Right lung (tissue), 5 donors: ENCODE data around the gene HIC1. TPM values are rescaled to one million over a fixed set of nuclear protein-coding genes. Genes with fewer than 3 reads are reported as not detected.

Experiments used
- DNase-seq, 2 donors: peaks; one replicate each; pipeline ENCODE4 v3.0.0-alpha.2; 2013
- polyA plus RNA-seq, 5 donors: library from polyadenylated mRNA; unstranded; fragments of 120-200 nt; gene quantifications; one replicate each; pipeline versions ENCODE4 v1.2.1 to v1.2.3, GENCODE V29; 2013; ENCODE audit warnings: inconsistent platforms in 1 of 5, low replicate concordance in 1 of 5; ENCODE audit not compliant: insufficient read length in 5 of 5, insufficient read depth in 1 of 5

HIC1 gene
- polyA plus RNA-seq, 5 donors, result 15.1 to 51.9 (median 24.4) TPM

- no peak for DNase-seq
These were observed 40.1 kb downstream of the HIC1 start for GRCh38 chr17:2094891-2095535.

DNA sequence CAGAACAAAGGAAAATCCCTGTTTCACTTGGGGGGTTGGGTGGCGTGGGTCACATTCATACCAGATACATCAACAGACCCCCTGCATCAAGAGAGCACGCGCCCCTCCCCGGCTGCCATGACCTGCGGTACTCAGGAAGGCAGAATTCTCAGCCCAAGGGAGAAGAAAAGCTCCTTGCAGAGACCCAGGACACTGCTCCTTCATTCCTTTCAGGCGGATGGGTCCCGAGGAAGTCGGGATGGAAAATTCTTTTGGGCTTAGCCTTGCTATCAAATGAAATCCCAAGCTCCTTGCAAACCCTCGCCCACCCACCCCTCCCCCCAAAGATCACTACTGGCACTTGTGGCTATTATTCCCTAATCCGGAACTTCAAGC, 40.6 kb downstream of the HIC1 start:
- no peak for DNase-seq

- DNase-seq, result no peak
These were observed 46.8 kb downstream of the HIC1 start for GRCh38 chr17:2101448-2102257.

GRCh38 chr17:2102931-2103809, 48.3 kb downstream of the HIC1 start:
- no peak for DNase-seq

- DNase-seq, result no peak
These were observed 50.8 kb downstream of the HIC1 start for GRCh38 chr17:2105663-2106062.

DNA sequence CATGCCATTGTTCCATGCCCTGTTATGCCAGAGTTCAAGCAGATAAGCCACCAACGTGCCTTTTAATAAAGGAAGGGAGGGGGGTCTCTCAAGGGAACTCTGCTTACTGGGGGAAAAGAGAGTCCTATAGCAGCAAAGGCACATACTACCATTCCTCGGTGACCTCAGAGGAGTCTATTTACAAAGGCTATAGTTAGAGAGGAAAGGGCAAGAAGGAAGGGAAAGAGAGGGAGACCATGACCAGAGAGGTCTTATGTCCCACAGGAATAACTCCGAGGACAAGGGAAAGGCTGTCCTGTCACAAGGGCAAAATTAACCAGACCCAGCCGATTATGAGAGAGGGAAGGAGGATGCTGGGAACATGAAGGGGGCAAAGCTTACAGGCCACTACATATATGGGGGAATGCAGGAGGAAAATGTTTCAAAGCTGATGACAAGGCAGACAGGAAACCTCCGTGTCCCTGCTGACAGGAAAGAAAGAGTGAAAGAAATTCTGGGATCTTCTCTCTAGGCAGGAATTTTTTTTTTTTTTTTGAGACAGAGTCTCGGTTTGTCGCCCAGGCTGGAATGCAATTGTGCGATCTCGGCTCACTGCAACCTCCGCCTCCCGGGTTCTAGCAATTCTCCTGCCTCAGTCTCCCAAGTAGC, 51.5 kb downstream of the HIC1 start:
- no peak for DNase-seq

DNA sequence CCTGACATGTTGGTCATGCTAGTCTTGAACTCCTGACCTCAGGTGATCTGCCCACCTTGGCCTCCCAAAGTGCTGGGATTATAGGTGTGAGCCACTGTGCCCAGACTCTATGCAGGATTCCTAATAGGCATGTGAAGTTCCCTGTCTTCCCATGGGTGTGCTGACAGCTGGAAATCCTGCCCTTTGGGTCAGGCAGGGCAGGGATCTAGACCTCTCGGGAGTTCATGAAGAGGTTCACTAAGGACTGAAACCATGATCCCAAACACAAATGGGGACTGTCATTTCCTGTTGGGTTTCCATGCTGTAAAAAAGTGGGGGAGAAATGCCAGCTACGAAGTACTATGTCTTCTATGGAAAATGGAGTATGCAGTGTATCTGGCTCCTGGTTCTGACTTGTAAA, 52.1 kb downstream of the HIC1 start:
- no peak for DNase-seq

DNA sequence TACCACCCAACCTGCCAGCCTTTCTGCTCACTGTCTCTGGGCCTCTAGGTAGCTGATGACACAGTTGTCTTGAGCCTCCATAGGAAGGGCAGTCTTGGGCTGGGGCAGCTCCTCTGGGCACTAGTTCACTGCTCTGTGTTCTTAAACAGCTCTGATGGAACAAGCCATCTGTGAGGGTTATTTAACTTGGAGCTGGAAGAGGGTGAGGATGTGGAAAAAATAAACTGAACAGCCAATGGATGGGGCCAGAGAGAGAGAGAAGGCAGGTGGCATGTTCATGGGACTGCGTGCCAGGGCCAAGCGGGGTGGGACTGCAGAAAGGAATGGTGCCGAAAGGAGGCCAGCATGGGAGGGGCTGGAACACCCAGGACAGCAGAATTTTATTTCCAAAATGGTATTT, 52.6 kb downstream of the HIC1 start:
- DNase-seq, result no peak

DNA sequence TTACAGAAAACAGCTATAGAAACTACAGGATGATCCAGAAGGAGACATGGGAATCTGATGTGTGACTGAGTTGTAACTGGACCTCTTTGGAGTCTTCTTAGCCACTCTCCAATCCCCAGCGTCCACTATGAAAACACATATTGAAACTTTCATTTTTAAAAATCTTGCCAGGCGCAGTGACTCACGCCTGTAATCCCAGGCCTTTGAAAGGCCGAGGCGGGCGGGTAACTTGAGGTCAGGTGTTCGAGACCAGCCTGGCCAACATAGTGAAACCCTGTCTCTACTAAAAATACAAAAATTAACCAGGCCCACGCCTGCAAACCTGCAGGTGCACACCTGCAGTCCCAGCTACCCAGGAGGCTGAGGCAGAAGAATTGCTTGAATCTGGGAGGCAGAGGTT, 53.3 kb downstream of the HIC1 start:
- DNase-seq, result no peak

GRCh38 chr17:2110436-2110835, 55.5 kb downstream of the HIC1 start:
- peak; percentile 66 to 68 for DNase-seq

GRCh38 chr17:2111691-2112090, 56.8 kb downstream of the HIC1 start:
- peak; percentile 64 to 66 for DNase-seq

Other genes with a start within 250 kb of the HIC1 start
- gene SMYD4, start 225.2 kb upstream of the HIC1 start, polyA plus RNA-seq, result 10 to 100 TPM; 16.4 to 23.5 (median 19.1) TPM
- 100 to 1,000 TPM; 121 to 149 (median 129) TPM for gene RPA1, start 225.1 kb upstream of the HIC1 start, polyA plus RNA-seq
- 1 to 10 TPM in 1 of 5 donors, under 1 TPM in 4; 0.34 to 1.1 (median 0.44) TPM for gene RTN4RL1, start 29.8 kb upstream of the HIC1 start, polyA plus RNA-seq
- 10 to 100 TPM; 38.3 to 54.3 (median 47.8) TPM for gene DPH1, start 24.9 kb upstream of the HIC1 start, polyA plus RNA-seq
- gene OVCA2, start 13.1 kb upstream of the HIC1 start, polyA plus RNA-seq, result 10 to 100 TPM in 2 of 5 donors, 1 to 10 TPM in 3; 6.8 to 17.5 (median 9.2) TPM
- 10 to 100 TPM; 30.9 to 42.6 (median 35.7) TPM for gene SMG6, start 248.7 kb downstream of the HIC1 start, polyA plus RNA-seq
- 10 to 100 TPM; 21.0 to 25.7 (median 24.7) TPM for gene SRR, start 248.8 kb downstream of the HIC1 start, polyA plus RNA-seq